Neutrophil (primary cell): ENCODE measurements around the gene GBE1.
A peak's percentile ranks its signal among the peaks of the same experiment; 100 is the strongest.

Experiments
- H3K27ac ChIP-seq: fragments of 200-600 bp; sonication (generic); 2 replicates; pipeline ENCODE4 v1.5.1; 2016; ENCODE audit warnings: mild to moderate bottlenecking, moderate library complexity
- H3K27me3 ChIP-seq: fragments of 200-600 bp; sonication (generic); 2 replicates; pipeline ENCODE4 v1.6.0; 2016; ENCODE audit warnings: mild to moderate bottlenecking
- H3K36me3 ChIP-seq: fragments of 200-600 bp; sonication (generic); 2 replicates; pipeline ENCODE4 v1.5.1; 2017
- H3K4me1 ChIP-seq, 2 experiments: fragments of 200-600 bp in 1 of 2; sonication (generic) in 1 of 2; 1 replicate in 1 of 2; 2 replicates in 1 of 2; pipeline versions ENCODE4 v1.5.1 to v1.6.1; 2013 to 2016; ENCODE audit warnings: low read depth in 1 of 2, low read length in 1 of 2, mild to moderate bottlenecking in 1 of 2, moderate library complexity in 1 of 2; ENCODE audit not compliant: control insufficient read depth in 1 of 2, insufficient read depth in 1 of 2
- H3K4me3 ChIP-seq, 2 experiments: fragments of 200-600 bp in 1 of 2; sonication (generic) in 1 of 2; 1 replicate in 1 of 2; 2 replicates in 1 of 2; pipeline ENCODE4 v1.5.1; 2013 to 2016; ENCODE audit warnings: low read depth in 1 of 2, low read length in 1 of 2, mild to moderate bottlenecking in 1 of 2, moderate library complexity in 1 of 2
- H3K9me3 ChIP-seq: fragments of 200-600 bp; sonication (generic); 2 replicates; pipeline ENCODE4 v1.5.1; 2016
- TF ChIP-seq, protein P1 (sequence below): fragments of 200-600 bp; sonication (generic); IDR thresholded peaks from 2 replicates; pipeline ENCODE4 v1.5.1; 2016; ENCODE audit warnings: antibody characterized with exemption

Gene GBE1

DNA sequence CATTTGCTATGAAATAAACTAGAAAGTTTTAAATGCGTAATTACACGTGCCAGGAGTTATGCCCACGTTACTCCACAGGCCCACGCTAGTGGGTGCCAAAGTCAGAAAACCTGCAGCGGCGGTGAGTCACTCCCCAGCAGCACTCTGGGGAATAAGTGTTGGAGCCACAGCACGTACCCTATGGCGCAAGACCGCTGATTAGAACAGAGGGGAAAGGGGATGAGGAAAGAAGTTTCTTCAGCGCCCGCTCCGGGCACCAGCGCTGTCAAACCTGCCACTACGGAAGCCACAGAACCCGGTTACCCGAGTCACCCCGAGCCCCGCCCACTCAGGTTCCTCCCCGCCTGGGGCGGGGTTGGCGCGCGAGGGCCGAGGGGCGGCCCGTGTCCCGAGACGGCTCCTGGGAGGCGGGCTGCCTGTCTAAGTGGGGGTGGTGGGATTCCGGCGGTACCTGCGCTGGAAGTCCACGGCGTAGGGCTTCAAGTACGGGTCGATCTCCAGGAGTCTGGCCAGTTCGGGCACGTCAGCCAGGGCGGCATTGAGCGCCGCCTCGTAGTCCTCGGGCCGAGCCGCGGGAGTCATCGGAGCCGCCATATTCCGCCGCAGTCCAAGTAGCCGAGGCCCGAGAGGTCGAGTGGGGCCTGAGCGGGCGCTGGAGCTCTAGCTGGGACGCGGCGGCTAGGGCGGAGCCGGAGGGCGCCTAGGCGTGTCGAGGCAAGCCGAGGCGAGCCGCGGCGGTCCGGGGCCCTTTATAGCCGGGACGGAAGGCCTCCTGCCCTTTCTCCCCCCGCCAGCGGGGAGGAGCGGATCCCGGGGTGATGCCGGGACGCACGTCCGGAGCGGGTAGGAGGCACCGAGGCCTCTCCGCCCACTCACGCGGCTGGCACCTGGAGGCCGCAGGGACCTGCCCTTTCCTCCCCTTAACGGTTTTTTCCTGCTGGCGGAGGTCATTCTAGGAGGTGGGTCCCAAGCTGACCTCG is at the start of gene GBE1:
GBE1 (minus strand) TSS at position 722 of the 980 bp plus-strand sequence; CDS start at position 594, 128 bp downstream.
- TF ChIP-seq, protein P1, sequence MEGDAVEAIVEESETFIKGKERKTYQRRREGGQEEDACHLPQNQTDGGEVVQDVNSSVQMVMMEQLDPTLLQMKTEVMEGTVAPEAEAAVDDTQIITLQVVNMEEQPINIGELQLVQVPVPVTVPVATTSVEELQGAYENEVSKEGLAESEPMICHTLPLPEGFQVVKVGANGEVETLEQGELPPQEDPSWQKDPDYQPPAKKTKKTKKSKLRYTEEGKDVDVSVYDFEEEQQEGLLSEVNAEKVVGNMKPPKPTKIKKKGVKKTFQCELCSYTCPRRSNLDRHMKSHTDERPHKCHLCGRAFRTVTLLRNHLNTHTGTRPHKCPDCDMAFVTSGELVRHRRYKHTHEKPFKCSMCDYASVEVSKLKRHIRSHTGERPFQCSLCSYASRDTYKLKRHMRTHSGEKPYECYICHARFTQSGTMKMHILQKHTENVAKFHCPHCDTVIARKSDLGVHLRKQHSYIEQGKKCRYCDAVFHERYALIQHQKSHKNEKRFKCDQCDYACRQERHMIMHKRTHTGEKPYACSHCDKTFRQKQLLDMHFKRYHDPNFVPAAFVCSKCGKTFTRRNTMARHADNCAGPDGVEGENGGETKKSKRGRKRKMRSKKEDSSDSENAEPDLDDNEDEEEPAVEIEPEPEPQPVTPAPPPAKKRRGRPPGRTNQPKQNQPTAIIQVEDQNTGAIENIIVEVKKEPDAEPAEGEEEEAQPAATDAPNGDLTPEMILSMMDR = peak; percentile 91
- peak within 1 kb of the TSS; percentile 78 to 81 for H3K4me3 ChIP-seq
- H3K4me1 ChIP-seq = peaks cover 45 to 48% of the 10 kb centered on the region in 2 experiments
- peak within 1 kb of the TSS; percentile 98 for H3K27ac ChIP-seq
- H3K27me3 ChIP-seq = no peaks in the 10 kb centered on the region
- no peaks in the 10 kb centered on the region for H3K36me3 ChIP-seq
- no peaks in the 10 kb centered on the region for H3K9me3 ChIP-seq

DNA sequence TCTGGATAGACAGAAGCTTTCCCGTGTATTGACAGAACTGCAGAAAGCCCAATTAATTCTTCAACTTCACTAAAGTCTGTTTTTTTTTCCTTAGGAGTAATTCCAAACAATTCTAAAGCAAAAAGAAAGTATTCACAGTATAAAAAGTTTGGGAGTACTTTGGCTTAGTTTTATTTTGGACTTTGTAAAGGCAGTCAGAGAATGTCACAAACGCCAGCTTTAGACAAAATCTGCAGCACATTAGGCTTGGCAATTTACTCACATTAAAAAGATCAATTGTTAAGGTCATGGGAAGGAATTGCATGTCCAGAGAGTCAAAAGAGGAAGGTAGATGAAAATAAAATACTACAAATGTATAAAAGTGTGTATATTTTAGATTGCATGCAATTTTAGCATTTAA is 47.5 kb upstream of the GBE1 start:
- Histone ChIP-seq H3K27me3 (no peaks in the 10 kb centered on the region), H3K36me3 (no peaks in the 10 kb centered on the region), H3K4me1 (no peaks in the 10 kb centered on the region), H3K9me3 (no peaks in the 10 kb centered on the region), H3K27ac (no peak overlapping the region), H3K4me3 (no peak overlapping the region)
- TF ChIP-seq, protein P1 = no peak

DNA sequence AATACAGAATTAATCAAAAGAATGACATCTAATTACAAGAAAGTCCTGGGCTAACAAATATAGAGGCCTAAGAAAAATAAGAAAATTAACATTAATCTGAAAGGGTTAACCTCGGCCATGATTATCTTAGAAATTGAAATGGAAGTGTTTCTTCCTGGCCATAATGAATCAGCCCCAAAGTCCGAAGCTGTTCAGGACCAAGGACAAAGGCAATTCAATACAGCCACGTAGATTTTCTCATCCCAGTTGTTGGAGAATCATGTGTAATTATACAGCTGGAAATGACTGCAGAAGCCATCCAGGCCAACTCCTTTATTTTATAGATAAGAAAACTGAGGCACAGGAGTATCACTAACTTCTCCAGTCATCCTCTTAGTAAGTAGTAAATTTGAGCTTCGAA is 38.0 kb upstream of the GBE1 start:
- TF ChIP-seq, protein P1 = no peak
- H3K27me3 ChIP-seq = no peaks in the 10 kb centered on the region
- no peaks in the 10 kb centered on the region for H3K4me1 ChIP-seq
- no peaks in the 10 kb centered on the region for H3K9me3 ChIP-seq
- no peaks in the 10 kb centered on the region for H3K36me3 ChIP-seq
- H3K4me3 ChIP-seq = no peak overlapping the region
- no peak overlapping the region for H3K27ac ChIP-seq

DNA sequence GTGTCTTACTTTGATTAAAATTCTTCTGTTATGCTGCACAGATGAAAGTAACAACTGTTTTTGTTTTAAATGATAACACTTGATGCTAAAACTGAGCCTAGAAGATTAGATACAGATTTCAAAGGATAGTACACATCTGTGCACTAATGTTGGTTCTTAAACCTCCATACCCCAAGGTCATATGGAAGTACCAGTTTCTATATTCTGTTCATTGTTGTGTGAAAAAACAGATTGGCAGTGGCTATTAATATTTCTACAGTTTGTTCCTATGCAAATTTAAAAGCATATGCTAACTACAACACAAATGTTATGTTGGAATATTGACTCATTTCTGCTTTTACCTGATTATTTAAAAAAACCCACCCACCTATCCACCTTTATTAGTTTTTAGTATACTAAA is 32.0 kb upstream of the GBE1 start:
- Histone ChIP-seq H3K27me3 (no peaks in the 10 kb centered on the region), H3K9me3 (no peaks in the 10 kb centered on the region), H3K27ac (no peak overlapping the region), H3K36me3 (no peaks in the 10 kb centered on the region), H3K4me3 (no peak overlapping the region), H3K4me1 (no peaks in the 10 kb centered on the region)
- TF ChIP-seq, protein P1 = no peak

DNA sequence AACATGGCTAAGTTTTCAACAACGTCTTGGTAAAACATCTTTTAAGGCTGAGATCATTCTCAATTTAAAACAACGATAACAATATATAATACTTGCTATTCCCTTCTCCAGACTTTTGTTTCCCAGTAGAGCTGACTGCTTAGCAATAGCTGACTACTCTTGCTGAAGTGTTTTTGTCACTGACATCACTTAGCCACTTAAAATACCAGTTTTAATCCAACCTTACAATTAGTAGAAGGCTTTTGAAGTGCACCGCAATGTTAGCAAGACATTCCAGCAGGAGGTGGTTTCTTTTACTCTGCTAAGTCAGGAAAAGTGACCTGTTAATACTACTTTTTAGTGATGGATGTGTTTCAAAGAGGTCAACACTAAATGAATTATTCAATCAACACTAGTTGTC is 28.7 kb upstream of the GBE1 start:
- Histone ChIP-seq H3K27me3 (no peaks in the 10 kb centered on the region), H3K4me1 (no peaks in the 10 kb centered on the region), H3K36me3 (no peaks in the 10 kb centered on the region), H3K27ac (no peak overlapping the region), H3K4me3 (no peak overlapping the region), H3K9me3 (no peaks in the 10 kb centered on the region)
- TF ChIP-seq, protein P1 = no peak
